GM12878 (cell line): ENCODE measurements around the gene ZNF827. TPM values are rescaled to one million over a fixed set of nuclear protein-coding genes. Genes with fewer than 3 reads are reported as not detected.

Experiments used
- EP300 ChIP-seq, 2 experiments: fragments of 150-350 bp in 1 of 2; IDR thresholded peaks; 2 replicates each; pipeline ENCODE4 v1.6.1; 2011 to 2012; ENCODE audit warnings: low read depth in 2 of 2, low read length in 2 of 2, borderline replicate concordance in 1 of 2, improper control_type of control experiment in 1 of 2, inconsistent platforms in 1 of 2; ENCODE audit not compliant: control insufficient read depth in 1 of 2
- FOS ChIP-seq: IDR thresholded peaks from 3 replicates; pipeline ENCODE4 v1.6.1; 2011; ENCODE audit warnings: borderline replicate concordance; ENCODE audit not compliant: insufficient read length; ENCODE audit errors: extremely low read depth
- IKZF1 ChIP-seq: fragments of 450-650 bp; conservative IDR thresholded peaks from 2 replicates; pipeline ENCODE4 v1.6.1; 2017; ENCODE audit warnings: antibody characterized with exemption, mild to moderate bottlenecking
- KAT2A ChIP-seq: conservative IDR thresholded peaks from 2 replicates; pipeline ENCODE4 v1.6.1; 2011; ENCODE audit warnings: low read depth, low read length; ENCODE audit not compliant: control insufficient read depth
- KDM1A ChIP-seq: fragments of 200-600 bp; sonication (generic); IDR thresholded peaks from 2 replicates; pipeline ENCODE4 v1.6.1; 2016; ENCODE audit warnings: borderline replicate concordance
- MYB ChIP-seq: fragments of 150-350 bp; IDR thresholded peaks from 2 replicates; pipeline ENCODE4 v1.6.1; 2014; ENCODE audit warnings: mild to moderate bottlenecking, low read depth, low read length, borderline replicate concordance
- NR2F1 ChIP-seq: fragments of 450-650 bp; conservative IDR thresholded peaks from 2 replicates; pipeline ENCODE4 v1.6.1; 2017; ENCODE audit warnings: mild to moderate bottlenecking
- PAX8 ChIP-seq: fragments of 450-650 bp; IDR thresholded peaks from 2 replicates; pipeline ENCODE4 v1.6.1; 2017; ENCODE audit warnings: mild to moderate bottlenecking, moderate library complexity
- POLR2AphosphoS2 ChIP-seq: IDR thresholded peaks from 2 replicates; pipeline ENCODE4 v1.6.1; 2011; ENCODE audit warnings: low read depth, mild to moderate bottlenecking, low read length, improper control_type of control experiment, moderate library complexity
- RFX5 ChIP-seq: IDR thresholded peaks from 2 replicates; pipeline ENCODE4 v1.6.1; 2011; ENCODE audit warnings: low read depth, low read length, improper control_type of control experiment
- SMAD1 ChIP-seq: fragments of 450-650 bp; IDR thresholded peaks from 2 replicates; pipeline ENCODE4 v1.6.1; 2018; ENCODE audit warnings: mild to moderate bottlenecking, low read depth; ENCODE audit not compliant: partially characterized antibody
- SMAD5 ChIP-seq: IDR thresholded peaks from 2 replicates; pipeline ENCODE4 v1.6.1; 2016; ENCODE audit warnings: antibody characterized with exemption, low read depth
- STAT1 ChIP-seq: fragments of 450-650 bp; conservative IDR thresholded peaks from 2 replicates; pipeline ENCODE4 v1.6.1; 2014; ENCODE audit warnings: antibody characterized with exemption, mild to moderate bottlenecking
- TAF1 ChIP-seq: IDR thresholded peaks from 2 replicates; pipeline ENCODE4 v1.6.1; 2011; ENCODE audit warnings: mild to moderate bottlenecking, low read depth, low read length, borderline replicate concordance
- TARDBP ChIP-seq: IDR thresholded peaks from 2 replicates; pipeline ENCODE4 v1.6.1; 2016; ENCODE audit warnings: borderline replicate concordance
- polyA plus RNA-seq, 11 experiments: library from polyadenylated mRNA; depleted of rRNA in 4 of 11; unstranded in 6 of 11; stranded (reverse) in 5 of 11; fragments of >200 nt; fragmentation: Nextera tagmentation in 4 of 11; fragmentation: Illumina TruSeq in 1 of 11; extraction: Ambion mirVana in 4 of 11; extraction: Trizol in 1 of 11; gene quantifications; 1 replicate in 1 of 11; 2 replicates in 10 of 11; pipeline versions ENCODE4 v1.2.1 to v1.2.3, GENCODE V29; 2011 to 2016; ENCODE audit warnings: inconsistent platforms in 2 of 11, missing spikeins in 2 of 11, low read depth in 1 of 11
- total RNA-seq, 4 experiments: library from RNA; depleted of rRNA in 3 of 4; stranded (reverse); fragments of >200 nt in 3 of 4; fragmentation: Illumina TruSeq in 1 of 4; extraction: Trizol in 1 of 4; gene quantifications; 2 replicates each; pipeline versions ENCODE4 v1.2.1 to v1.2.3, GENCODE V29; 2013 to 2021
- TF ChIP-seq, protein P1 (sequence below): fragments of 450-650 bp; IDR thresholded peaks from 2 replicates; pipeline ENCODE4 v1.6.1; 2017; ENCODE audit warnings: antibody characterized with exemption, mild to moderate bottlenecking, moderate library complexity
- TF ChIP-seq, protein P2 (sequence below): fragments of 450-650 bp; IDR thresholded peaks from 2 replicates; pipeline ENCODE4 v1.6.1; 2017; ENCODE audit warnings: borderline replicate concordance
- TF ChIP-seq, protein P3 (sequence below): fragments of 450-650 bp; conservative IDR thresholded peaks from 2 replicates; pipeline ENCODE4 v1.6.1; 2017; ENCODE audit warnings: mild to moderate bottlenecking, moderate library complexity
- TF ChIP-seq, protein P4 (sequence below): fragments of 450-650 bp; IDR thresholded peaks from 2 replicates; pipeline ENCODE4 v1.6.1; 2016; ENCODE audit warnings: mild to moderate bottlenecking
- TF ChIP-seq, protein P5 (sequence below): fragments of 450-650 bp; IDR thresholded peaks from 2 replicates; pipeline ENCODE4 v1.6.1; 2018; ENCODE audit warnings: mild to moderate bottlenecking, low read depth, moderate library complexity; ENCODE audit not compliant: partially characterized antibody

Gene ZNF827
- total and polyA plus RNA-seq, 10 of the 15 experiments (the other 5 are each of a cell fraction or from before 2014, with no cell fraction given): 3.8 to 31.5 (median 13.6) TPM

DNA sequence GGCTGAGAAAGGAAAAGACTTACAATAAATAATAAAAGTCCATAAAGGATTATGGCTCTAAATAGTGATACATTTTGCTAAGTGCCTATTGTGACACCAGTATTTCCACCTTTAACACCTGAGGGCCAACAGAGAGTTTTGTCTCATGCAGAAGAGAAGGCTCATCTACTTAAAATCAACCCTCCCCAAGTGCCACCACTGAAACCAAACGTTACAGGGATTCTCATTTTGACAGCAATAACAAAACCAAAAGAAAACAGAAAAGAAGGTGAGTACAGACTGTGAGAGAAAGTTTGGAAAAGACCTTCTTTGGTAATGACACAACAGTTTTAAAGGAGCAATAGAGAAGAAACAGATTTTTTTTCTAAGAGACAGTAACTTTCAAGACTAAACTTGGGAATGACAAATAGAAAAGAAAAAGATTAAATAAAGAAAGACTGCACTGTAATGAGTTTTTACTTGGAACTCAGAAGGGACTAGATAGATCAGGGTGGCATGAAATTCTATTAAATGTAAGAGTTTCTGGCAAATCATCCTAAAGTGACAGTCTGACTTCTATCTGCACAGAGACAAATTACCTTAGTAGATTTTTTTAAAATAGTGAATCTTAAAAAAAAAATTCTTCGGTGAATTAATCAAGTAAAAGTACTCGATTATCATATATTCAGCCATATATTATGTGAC is 109.7 kb downstream of the ZNF827 start (continued):
- TF ChIP-seq, protein P1, sequence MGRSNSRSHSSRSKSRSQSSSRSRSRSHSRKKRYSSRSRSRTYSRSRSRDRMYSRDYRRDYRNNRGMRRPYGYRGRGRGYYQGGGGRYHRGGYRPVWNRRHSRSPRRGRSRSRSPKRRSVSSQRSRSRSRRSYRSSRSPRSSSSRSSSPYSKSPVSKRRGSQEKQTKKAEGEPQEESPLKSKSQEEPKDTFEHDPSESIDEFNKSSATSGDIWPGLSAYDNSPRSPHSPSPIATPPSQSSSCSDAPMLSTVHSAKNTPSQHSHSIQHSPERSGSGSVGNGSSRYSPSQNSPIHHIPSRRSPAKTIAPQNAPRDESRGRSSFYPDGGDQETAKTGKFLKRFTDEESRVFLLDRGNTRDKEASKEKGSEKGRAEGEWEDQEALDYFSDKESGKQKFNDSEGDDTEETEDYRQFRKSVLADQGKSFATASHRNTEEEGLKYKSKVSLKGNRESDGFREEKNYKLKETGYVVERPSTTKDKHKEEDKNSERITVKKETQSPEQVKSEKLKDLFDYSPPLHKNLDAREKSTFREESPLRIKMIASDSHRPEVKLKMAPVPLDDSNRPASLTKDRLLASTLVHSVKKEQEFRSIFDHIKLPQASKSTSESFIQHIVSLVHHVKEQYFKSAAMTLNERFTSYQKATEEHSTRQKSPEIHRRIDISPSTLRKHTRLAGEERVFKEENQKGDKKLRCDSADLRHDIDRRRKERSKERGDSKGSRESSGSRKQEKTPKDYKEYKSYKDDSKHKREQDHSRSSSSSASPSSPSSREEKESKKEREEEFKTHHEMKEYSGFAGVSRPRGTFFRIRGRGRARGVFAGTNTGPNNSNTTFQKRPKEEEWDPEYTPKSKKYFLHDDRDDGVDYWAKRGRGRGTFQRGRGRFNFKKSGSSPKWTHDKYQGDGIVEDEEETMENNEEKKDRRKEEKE: no peak
- TF ChIP-seq SMAD1 (no peak), MYB (no peak), POLR2AphosphoS2 (no peak), PAX8 (no peak), TAF1 (no peak), FOS (no peak), TARDBP (no peak), KAT2A (no peak), NR2F1 (no peak), KDM1A (no peak), EP300 (IDR thresholded peaks at IDR 0.05; ENCODE audit: borderline replicate concordance in 1 of 2, control insufficient read depth in 1 of 2, low read depth in 2 of 2, low read length in 2 of 2) (peak; percentile 22 to 51; a peak in 2 of 4 replicates), IKZF1 (peak; percentile 51), RFX5 (no peak), STAT1 (no peak), SMAD5 (no peak)
- TF ChIP-seq, protein P2, sequence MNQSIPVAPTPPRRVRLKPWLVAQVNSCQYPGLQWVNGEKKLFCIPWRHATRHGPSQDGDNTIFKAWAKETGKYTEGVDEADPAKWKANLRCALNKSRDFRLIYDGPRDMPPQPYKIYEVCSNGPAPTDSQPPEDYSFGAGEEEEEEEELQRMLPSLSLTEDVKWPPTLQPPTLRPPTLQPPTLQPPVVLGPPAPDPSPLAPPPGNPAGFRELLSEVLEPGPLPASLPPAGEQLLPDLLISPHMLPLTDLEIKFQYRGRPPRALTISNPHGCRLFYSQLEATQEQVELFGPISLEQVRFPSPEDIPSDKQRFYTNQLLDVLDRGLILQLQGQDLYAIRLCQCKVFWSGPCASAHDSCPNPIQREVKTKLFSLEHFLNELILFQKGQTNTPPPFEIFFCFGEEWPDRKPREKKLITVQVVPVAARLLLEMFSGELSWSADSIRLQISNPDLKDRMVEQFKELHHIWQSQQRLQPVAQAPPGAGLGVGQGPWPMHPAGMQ: no peak
- TF ChIP-seq, protein P3, sequence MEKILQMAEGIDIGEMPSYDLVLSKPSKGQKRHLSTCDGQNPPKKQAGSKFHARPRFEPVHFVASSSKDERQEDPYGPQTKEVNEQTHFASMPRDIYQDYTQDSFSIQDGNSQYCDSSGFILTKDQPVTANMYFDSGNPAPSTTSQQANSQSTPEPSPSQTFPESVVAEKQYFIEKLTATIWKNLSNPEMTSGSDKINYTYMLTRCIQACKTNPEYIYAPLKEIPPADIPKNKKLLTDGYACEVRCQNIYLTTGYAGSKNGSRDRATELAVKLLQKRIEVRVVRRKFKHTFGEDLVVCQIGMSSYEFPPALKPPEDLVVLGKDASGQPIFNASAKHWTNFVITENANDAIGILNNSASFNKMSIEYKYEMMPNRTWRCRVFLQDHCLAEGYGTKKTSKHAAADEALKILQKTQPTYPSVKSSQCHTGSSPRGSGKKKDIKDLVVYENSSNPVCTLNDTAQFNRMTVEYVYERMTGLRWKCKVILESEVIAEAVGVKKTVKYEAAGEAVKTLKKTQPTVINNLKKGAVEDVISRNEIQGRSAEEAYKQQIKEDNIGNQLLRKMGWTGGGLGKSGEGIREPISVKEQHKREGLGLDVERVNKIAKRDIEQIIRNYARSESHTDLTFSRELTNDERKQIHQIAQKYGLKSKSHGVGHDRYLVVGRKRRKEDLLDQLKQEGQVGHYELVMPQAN: no peak
- TF ChIP-seq, protein P4, sequence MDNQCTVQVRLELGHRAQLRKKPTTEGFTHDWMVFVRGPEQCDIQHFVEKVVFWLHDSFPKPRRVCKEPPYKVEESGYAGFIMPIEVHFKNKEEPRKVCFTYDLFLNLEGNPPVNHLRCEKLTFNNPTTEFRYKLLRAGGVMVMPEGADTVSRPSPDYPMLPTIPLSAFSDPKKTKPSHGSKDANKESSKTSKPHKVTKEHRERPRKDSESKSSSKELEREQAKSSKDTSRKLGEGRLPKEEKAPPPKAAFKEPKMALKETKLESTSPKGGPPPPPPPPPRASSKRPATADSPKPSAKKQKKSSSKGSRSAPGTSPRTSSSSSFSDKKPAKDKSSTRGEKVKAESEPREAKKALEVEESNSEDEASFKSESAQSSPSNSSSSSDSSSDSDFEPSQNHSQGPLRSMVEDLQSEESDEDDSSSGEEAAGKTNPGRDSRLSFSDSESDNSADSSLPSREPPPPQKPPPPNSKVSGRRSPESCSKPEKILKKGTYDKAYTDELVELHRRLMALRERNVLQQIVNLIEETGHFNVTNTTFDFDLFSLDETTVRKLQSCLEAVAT: no peak
- TF ChIP-seq, protein P5, sequence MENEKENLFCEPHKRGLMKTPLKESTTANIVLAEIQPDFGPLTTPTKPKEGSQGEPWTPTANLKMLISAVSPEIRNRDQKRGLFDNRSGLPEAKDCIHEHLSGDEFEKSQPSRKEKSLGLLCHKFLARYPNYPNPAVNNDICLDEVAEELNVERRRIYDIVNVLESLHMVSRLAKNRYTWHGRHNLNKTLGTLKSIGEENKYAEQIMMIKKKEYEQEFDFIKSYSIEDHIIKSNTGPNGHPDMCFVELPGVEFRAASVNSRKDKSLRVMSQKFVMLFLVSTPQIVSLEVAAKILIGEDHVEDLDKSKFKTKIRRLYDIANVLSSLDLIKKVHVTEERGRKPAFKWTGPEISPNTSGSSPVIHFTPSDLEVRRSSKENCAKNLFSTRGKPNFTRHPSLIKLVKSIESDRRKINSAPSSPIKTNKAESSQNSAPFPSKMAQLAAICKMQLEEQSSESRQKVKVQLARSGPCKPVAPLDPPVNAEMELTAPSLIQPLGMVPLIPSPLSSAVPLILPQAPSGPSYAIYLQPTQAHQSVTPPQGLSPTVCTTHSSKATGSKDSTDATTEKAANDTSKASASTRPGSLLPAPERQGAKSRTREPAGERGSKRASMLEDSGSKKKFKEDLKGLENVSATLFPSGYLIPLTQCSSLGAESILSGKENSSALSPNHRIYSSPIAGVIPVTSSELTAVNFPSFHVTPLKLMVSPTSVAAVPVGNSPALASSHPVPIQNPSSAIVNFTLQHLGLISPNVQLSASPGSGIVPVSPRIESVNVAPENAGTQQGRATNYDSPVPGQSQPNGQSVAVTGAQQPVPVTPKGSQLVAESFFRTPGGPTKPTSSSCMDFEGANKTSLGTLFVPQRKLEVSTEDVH: no peak
